Measurements from ENCODE around the gene SF1. TPM values are rescaled to one million over a fixed set of nuclear protein-coding genes. Genes with fewer than 3 reads are reported as not detected.

Gene SF1
- total and polyA plus RNA-seq, 2 experiments from 2014 or later, result 62.2 to 81.6 TPM

DNA sequence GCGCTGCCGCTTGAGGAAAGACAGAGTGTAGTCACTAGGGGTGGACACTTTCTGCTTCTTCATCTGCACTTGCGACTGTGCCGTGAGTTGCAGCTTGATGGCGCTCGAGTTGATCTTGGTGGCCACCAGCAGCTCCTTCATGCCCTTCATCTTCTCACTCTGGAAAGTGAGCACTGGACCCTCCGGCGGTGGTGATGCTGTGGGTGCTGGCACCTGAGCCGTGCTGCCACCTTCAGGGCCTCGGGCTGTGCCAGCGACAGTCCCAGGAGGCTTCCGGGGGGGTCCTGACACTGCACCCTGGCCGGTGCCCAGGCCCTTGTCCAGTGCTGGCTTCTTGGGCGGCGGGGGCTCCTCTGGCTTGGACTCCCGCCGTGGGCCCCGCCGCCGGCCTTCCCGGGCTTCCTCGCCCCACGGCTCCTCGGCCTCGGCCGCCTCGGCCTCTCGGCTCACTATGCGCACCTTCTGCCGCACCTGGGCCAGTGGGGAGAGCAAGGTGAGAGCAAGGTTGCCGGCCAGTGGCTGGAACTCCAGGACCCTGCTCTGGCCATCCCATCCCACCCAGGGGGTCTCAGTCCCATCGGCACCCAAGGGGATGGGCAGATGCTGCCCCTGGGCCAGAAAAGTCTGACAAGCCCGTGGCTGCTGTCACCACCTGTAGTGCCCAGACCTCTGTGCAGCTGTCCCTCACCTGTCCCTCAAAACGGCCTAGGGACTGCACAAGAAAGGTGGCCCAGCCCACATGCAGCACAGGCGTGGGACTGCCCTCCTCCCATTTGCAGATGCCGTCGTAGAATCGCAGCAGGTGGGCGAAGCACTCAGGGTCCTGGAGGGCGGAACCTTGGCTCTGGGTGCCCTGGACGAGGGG is 26.2 kb upstream of the SF1 start:
- H3F3A ChIP-seq (ENCODE audit: insufficient read depth), result no peaks in the 10 kb centered on the region
- peaks cover 14% of the 10 kb centered on the region for H3K4me1 ChIP-seq (ENCODE audit: insufficient read depth)
- H2AFZ ChIP-seq, result no peak overlapping the region
- H3K9me2 ChIP-seq (ENCODE audit: insufficient read depth), result no peaks in the 10 kb centered on the region
- peak overlapping the region; percentile 99 for H3K4me2 ChIP-seq (ENCODE audit: unreplicated experiment)
- peak overlapping the region; percentile 80 for H3K9ac ChIP-seq
- no peaks in the 10 kb centered on the region for H3K27me3 ChIP-seq (replicated peaks; ENCODE audit: insufficient read depth)
- WGBS, 2 experiments (ENCODE audit: low coverage in 1 of 2, low lambda C conversion rate in 2 of 2, missing lambda C conversion rate in 2 of 2), result 84 to 90% methylated on average over 26 to 41 of the region's 41 CpGs
- no peaks in the 10 kb centered on the region for H4K20me1 ChIP-seq (ENCODE audit: insufficient read depth)
- no peaks in the 10 kb centered on the region for H3K9me3 ChIP-seq (ENCODE audit: low read depth)
- no peak overlapping the region for H3K27ac ChIP-seq
- H3K4me3 ChIP-seq, result 0 out of 2 replicates have a peak overlapping the region, but pooled peaks have one; percentile 88
- TF ChIP-seq EZH2 (IDR thresholded peaks at IDR 0.05; ENCODE audit: insufficient read depth, poor library complexity, severe bottlenecking) (no peak), EZH2phosphoT487 (IDR thresholded peaks at IDR 0.05; ENCODE audit: insufficient read depth, low read depth) (no peak)
- peak; percentile 32 for DNase-seq
- in situ Hi-C loops (cut with MboI), result no loop called here
- H3K79me2 ChIP-seq (ENCODE audit: insufficient read depth), result peaks cover 6% of the 10 kb centered on the region
- H3K36me3 ChIP-seq (ENCODE audit: low read depth), result no peaks in the 10 kb centered on the region

DNA sequence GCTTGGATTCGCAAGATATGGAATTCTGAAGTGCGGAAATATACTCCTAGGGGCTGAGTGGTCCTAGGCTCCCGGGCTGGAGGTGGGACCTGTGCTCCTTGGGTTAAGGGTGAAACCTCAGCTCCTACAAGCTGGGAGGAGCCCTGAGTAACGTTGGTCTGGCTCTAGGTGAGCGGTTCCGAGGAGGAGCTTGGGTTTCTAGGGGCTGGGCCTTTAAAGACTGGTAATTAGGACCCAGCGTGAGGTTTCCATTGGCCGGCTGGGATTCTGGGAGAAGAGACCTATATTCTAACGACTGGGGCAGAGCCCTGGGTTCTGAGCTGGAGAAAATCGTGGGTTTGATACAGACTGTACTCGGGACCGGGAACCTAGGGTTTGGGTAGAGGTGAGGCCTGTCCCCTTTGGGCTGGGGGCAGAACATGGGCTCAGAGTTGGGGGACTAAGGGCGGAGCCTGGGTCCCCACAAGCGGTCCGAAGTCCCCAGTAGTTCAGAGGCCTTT is 25.6 kb upstream of the SF1 start:
- no peaks in the 10 kb centered on the region for H3K79me2 ChIP-seq (ENCODE audit: insufficient read depth)
- no peaks in the 10 kb centered on the region for H4K20me1 ChIP-seq (ENCODE audit: insufficient read depth)
- TF ChIP-seq EZH2 (IDR thresholded peaks at IDR 0.05; ENCODE audit: insufficient read depth, poor library complexity, severe bottlenecking), result no peak
- TF ChIP-seq EZH2phosphoT487 (IDR thresholded peaks at IDR 0.05; ENCODE audit: insufficient read depth, low read depth), result no peak
- 28 to 29% methylated on average over 15 of the region's 15 CpGs for WGBS, 2 experiments (ENCODE audit: low coverage in 1 of 2, low lambda C conversion rate in 2 of 2, missing lambda C conversion rate in 2 of 2)
- H3K4me2 ChIP-seq (ENCODE audit: unreplicated experiment), result peak overlapping the region; percentile 99
- no peak for DNase-seq
- in situ Hi-C loops (cut with MboI), result no loop called here
- no peaks in the 10 kb centered on the region for H3K9me3 ChIP-seq (ENCODE audit: low read depth)
- no peaks in the 10 kb centered on the region for H3K27me3 ChIP-seq (replicated peaks; ENCODE audit: insufficient read depth)
- H3F3A ChIP-seq (ENCODE audit: insufficient read depth), result no peaks in the 10 kb centered on the region
- H3K9ac ChIP-seq, result peak overlapping the region; percentile 80
- peak overlapping the region; percentile 94 for H2AFZ ChIP-seq
- H3K36me3 ChIP-seq (ENCODE audit: low read depth), result no peaks in the 10 kb centered on the region
- peak overlapping the region; percentile 57 for H3K27ac ChIP-seq
- H3K4me1 ChIP-seq (ENCODE audit: insufficient read depth), result peaks cover 8% of the 10 kb centered on the region; the same call in 1 of the 2 replicates
- peak overlapping the region; percentile 88 for H3K4me3 ChIP-seq
- no peaks in the 10 kb centered on the region for H3K9me2 ChIP-seq (ENCODE audit: insufficient read depth)

DNA sequence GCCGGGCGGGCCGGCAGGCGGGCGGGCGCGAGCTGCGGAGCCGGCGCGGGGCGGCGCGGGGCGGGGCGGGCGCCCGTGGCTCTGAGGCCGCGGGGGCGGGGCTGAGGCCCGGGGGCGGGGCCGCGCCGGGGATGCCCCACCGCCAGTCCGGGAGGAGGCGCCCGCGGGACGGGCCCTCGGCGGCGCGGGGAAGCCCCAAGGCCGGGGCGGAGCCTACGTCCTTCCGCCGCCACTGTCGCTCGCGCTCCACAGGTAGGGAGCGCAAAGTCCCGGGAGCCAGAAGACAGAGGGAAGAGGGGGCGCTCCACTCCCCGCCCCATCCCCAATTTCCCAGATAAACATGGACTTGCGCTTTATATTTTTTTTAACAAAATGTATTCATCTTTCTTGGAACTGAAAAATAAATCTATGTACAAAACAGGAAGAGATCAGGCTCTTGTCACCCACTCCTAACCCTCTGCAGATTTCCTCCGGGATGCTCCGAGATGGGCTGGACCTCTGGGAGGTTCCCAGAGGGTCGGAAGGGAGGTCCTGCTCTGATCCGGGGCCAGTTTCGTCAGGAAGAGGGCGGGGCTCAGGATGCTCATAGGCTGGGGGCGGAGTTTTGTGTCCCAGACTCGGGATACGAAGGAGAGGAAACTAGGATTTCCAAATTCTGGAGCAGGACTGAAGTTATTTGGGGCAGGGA is 25.0 kb upstream of the SF1 start, which contains the start of gene MAP4K2:
Gene MAP4K2, minus strand, starts transcription at position 57 of the 688 bp plus-strand sequence. CDS start 65 bp downstream, outside the sequence.
- peak within 1 kb of the TSS; percentile 57 for H3K27ac ChIP-seq
- no peaks in the 10 kb centered on the region for H3K27me3 ChIP-seq (replicated peaks; ENCODE audit: insufficient read depth)
- in situ Hi-C loops (cut with MboI), result no loop called here
- H3K36me3 ChIP-seq (ENCODE audit: low read depth), result no peaks in the 10 kb centered on the region
- H3K9me3 ChIP-seq (ENCODE audit: low read depth), result no peaks in the 10 kb centered on the region
- peak within 1 kb of the TSS; percentile 94 for H2AFZ ChIP-seq
- H3K79me2 ChIP-seq (ENCODE audit: insufficient read depth), result no peaks in the 10 kb centered on the region
- H3K4me3 ChIP-seq, result peak within 1 kb of the TSS; percentile 88
- H3F3A ChIP-seq (ENCODE audit: insufficient read depth), result no peaks in the 10 kb centered on the region
- WGBS, 2 experiments (ENCODE audit: low coverage in 1 of 2, low lambda C conversion rate in 2 of 2, missing lambda C conversion rate in 2 of 2), result 1 to 2% methylated on average over 26 to 31 of the region's 58 CpGs
- no peak for TF ChIP-seq EZH2phosphoT487 (IDR thresholded peaks at IDR 0.05; ENCODE audit: insufficient read depth, low read depth)
- TF ChIP-seq EZH2 (IDR thresholded peaks at IDR 0.05; ENCODE audit: insufficient read depth, poor library complexity, severe bottlenecking), result no peak
- peak; percentile 96 for DNase-seq
- peak within 1 kb of the TSS; percentile 99 for H3K4me2 ChIP-seq (ENCODE audit: unreplicated experiment)
- H3K4me1 ChIP-seq (ENCODE audit: insufficient read depth), result peaks cover 8% of the 10 kb centered on the region; the same call in 1 of the 2 replicates
- H4K20me1 ChIP-seq (ENCODE audit: insufficient read depth), result no peaks in the 10 kb centered on the region
- H3K9me2 ChIP-seq (ENCODE audit: insufficient read depth), result no peaks in the 10 kb centered on the region
- peak within 1 kb of the TSS; percentile 80 for H3K9ac ChIP-seq
